Activated CD4-positive, CD25-positive, alpha-beta regulatory T cell treated with anti-CD3 and anti-CD28 coated beads, Interleukin-2, amount 50 U/mL, for 16 hours (primary cell): Measurements from ENCODE around the gene ITGA2.

Experiments used
- DNase-seq: peaks from one replicate; pipeline ENCODE4 v3.0.0-alpha.2; 2020; ENCODE audit warnings: low read depth, low spot score

The ITGA2 gene

GRCh38 chr5:52988335-52989024, 672 bp upstream of the ITGA2 start:
- DNase-seq = no peak

- no peak for DNase-seq
These were observed 802 bp downstream of the ITGA2 start for GRCh38 chr5:52989781-52990527.

DNA sequence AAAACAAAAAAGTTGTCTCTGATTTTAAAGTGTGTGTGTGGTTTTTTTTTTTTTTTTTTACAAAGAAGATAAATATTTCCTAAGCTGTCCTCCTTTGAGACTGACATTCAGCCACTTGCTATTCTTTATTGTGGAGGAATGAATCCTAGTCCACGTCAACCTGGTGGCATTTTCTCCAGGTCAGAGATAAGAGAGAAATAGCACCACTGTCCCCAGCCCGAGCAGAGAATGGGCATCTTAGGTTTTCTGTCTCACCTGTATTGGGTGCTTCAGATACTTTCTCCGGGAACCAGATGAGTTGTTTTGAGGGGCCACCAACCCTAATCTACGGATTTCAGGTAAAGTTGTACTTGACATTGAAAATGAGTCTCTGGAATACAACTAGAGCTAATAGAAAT, 1.4 kb downstream of the ITGA2 start:
- no peak for DNase-seq

- DNase-seq = no peak
These were observed 4.2 kb downstream of the ITGA2 start for GRCh38 chr5:52993367-52993766.

DNA sequence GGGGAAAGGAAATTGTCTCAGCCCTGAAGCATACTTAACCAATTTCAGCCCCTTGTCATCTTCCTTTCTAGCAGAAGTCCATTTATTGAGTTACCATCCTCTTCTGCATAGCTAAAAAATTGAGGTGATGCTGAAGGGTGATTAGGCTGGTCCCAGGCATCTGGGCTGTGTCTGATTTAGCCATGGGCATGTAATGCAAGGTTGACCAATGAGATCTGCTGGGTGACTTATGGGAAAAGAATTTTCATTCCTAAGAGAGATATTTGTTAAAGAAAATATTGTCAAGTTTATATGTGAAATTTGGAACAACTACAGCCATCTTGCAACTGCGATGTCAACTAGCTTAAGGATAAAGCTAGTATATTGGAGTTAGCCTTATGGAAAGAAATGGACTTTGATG, 5.1 kb downstream of the ITGA2 start:
- no peak for DNase-seq

DNA sequence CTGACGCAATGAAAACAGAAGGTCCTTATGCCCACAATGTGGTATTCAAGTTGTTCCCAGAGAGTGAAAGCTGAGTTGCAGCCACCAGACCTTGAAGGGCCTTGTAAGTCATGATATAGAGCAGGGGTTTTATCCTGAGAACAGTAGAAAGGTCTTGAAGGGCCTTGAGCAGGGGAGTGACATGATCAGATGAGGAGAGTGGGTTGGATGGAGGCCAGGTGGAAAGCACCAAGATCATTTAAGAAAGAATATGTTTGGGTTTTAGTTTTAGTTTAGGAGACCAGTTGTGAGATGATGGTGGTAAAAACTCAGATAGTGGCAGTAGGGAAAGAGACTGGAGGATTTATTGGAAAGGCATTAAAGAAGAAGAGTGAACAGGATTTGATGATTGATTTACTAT, 5.9 kb downstream of the ITGA2 start:
- DNase-seq = no peak

DNA sequence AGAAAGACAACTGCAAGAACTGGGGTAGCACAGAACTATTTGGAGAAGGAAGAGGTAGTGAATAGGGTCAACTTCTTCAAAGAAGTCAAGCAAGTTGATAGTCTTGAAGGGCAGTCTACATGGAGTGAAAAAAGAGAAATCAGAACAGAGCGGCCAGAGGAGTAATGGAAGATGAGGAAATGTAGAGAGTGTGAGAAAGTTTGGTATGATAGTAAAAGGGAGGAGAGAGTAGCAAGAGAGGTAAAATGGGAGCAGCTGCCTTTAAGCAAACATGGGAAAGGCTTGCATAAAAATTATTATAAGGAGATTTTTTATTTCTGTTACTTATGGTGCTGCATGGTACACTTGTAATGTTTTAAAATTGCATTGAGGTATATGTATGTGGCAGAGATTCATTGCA, 6.8 kb downstream of the ITGA2 start:
- no peak for DNase-seq

- DNase-seq = no peak
These were observed 7.8 kb downstream of the ITGA2 start for GRCh38 chr5:52996979-52997378.

GRCh38 chr5:52997424-52997823, 8.3 kb downstream of the ITGA2 start:
- DNase-seq = no peak

DNA sequence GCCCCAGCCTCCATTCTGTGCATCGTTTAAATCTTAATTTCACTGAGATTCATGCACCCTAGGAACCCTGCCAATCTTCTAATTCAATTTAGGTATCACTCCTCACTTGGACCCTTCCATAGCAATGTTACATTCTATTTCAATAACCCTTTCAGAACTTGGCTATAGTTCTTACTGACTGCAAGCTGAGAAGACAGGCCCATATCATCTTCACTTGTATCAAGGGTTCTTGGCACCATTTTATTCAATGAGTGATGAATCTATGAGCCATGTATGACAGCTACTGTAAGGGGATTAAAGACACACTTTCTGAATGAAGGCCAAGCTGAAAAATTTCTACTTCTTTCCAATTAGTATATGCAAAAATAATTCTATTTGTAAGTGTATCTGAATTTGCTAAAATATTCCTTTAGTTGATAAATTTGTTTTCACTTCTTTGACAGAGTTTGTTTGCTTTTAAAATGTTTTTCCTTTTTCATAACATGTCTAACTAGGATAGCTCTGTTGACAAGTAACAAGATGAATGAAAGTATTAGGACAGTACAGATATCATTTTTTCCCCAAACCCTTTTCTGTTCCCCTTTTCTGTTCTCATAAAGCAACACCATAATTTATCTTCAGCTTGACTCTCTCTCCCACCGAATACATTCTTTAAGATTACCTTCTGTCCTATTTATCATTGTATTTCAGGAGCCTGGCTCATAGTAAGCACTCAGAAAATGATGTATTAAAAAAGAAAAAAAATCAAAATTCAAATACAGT, 9.6 kb downstream of the ITGA2 start:
- no peak for DNase-seq

- DNase-seq = no peak
These were observed 10.3 kb downstream of the ITGA2 start for GRCh38 chr5:52999344-52999949.

DNA sequence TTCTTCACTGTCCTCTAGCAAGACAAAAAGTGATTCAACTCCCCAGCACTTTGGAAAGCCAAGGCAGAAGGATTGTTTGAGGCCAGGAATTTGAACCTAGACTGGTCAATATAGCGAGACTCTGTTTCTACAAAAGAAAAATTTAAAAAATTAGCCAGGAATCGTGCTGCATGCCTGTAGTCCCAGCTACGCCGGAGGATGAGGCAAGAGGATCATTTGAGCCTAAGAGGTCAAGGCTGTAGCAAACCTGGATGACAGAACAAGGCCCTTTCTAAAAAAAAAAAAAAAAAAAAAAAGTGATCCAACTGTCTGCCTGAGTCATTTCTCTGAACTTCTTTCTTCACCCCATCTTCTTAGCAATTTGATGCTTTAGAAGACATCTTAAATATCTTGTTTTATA, 12.4 kb downstream of the ITGA2 start:
- no peak for DNase-seq

DNA sequence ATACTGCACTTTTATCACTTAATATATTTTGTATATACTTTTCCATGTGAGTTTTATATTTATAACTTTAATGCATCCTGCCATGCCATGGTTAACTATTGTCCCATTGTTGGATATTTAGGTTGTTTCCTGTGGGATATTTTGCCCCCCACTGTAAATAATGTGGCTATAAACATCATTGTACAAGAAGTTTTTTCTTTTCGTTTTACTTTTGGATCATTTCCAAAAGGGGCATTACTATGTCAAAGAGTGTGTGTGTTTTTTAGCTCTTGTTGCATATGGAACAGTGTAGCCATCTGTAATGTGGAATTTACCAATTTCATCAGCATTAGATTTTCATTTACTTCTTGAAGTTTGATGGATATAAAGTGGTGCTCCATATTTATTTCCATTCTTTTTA, 13.3 kb downstream of the ITGA2 start:
- DNase-seq = no peak

GRCh38 chr5:53003144-53003543, 14.0 kb downstream of the ITGA2 start:
- no peak for DNase-seq

DNA sequence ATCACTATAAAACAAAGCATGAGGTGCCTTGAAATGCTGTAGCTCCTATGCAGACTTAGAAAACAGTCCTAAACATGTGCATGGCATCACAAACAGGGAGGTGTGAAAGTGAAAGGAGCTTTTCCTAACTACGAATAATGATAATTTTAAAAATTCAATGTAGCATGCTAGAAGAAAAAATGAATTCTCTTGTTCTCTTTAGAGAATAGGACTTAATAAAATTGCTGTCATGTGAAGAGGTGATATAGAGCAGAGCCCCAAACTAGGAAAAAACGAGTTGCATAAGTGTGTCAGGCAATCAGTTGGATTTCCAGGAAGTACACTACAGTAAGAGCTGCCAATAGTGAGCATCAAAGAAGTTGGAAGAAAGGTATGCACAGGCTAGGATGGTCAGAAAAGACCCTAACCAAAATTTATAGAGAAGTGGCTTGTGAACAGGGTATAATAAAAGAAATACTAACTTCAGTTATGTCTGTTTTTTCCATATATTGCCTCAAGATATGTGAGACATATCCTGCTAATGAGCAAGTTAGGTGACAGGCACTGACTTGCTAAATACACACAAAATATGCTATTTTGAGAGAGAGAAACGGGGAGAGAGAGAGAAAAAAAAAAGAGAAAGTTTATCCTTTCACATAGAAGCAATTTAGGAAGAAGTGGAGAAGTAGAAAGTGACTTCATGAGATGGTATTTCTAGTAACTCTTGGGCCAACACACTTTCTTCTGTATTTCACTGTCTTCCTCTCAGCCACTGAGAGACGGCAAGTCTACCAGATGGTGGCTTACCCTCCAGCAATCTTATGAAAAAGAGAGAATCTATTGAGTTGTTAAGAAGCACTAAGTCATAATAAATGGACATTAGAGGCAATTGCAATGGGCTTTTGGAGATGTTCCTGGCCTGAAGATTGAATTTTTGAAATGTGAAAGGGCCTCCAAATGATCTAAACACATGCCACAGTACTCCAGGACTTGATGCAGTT, 18.0 kb downstream of the ITGA2 start:
- DNase-seq = no peak

- DNase-seq = no peak
These were observed 19.6 kb downstream of the ITGA2 start for GRCh38 chr5:53008751-53009150.

DNA sequence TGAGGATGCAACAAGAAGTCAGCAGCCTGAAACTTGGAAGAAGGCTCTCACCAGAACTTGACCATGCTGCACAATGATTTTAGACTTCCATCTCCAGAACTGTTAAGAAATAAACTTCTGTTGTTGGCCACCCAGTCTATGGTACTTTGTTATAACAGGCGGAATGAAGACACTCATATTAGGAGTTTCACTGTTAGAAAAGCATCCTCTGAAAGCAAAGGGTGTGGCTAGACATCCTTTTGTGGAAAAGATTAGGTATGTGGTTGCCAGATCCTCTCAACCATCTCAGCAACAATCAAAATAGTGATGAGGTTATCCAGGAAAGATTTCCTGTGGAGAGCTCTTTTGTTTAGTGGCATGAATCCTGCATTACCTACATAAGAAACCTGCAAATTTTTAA, 20.7 kb downstream of the ITGA2 start:
- no peak for DNase-seq

GRCh38 chr5:53010814-53011213, 21.7 kb downstream of the ITGA2 start:
- DNase-seq = no peak

GRCh38 chr5:53011233-53011632, 22.1 kb downstream of the ITGA2 start:
- no peak for DNase-seq

GRCh38 chr5:53013857-53014256, 24.7 kb downstream of the ITGA2 start:
- no peak for DNase-seq

- no peak for DNase-seq
These were observed 28.2 kb downstream of the ITGA2 start for GRCh38 chr5:53017383-53017782.
